CD14-positive monocyte (primary cell): ENCODE measurements around the gene ITGAX. TPM values are rescaled to one million over a fixed set of nuclear protein-coding genes. Genes with fewer than 3 reads are reported as not detected.

Source experiments
- DNase-seq, 3 donors: peaks; one replicate each; pipeline ENCODE4 v3.0.0-alpha.2; 2011 to 2022
- H2AFZ ChIP-seq: 2 replicates; pipeline ENCODE4 v1.6.0; 2012; ENCODE audit warnings: mild to moderate bottlenecking, low read depth, low read length, inconsistent platforms; ENCODE audit not compliant: insufficient read depth, poor library complexity, severe bottlenecking
- H3K27ac ChIP-seq, 2 donors: 1 replicate in 1 of 2; 2 replicates in 1 of 2; pipeline ENCODE4 v1.5.1; 2012 to 2013; ENCODE audit warnings: low read length in 2 of 2, control low read depth in 1 of 2, inconsistent platforms in 1 of 2, low read depth in 1 of 2, mild to moderate bottlenecking in 1 of 2
- H3K27me3 ChIP-seq, 2 donors: one replicate each; pipeline versions ENCODE4 v1.6.0 to v1.6.1; 2011 to 2013; ENCODE audit warnings: low read length in 2 of 2; ENCODE audit not compliant: control insufficient read depth in 2 of 2, insufficient read depth in 2 of 2
- H3K36me3 ChIP-seq, 2 donors: replicated peaks in 1 of 2; 1 replicate in 1 of 2; 2 replicates in 1 of 2; pipeline versions ENCODE4 v1.5.1 to v1.6.1; 2012 to 2013; ENCODE audit warnings: low read length in 2 of 2, control low read depth in 1 of 2, inconsistent platforms in 1 of 2, mild to moderate bottlenecking in 1 of 2; ENCODE audit not compliant: insufficient read depth in 2 of 2, control insufficient read depth in 1 of 2
- H3K4me1 ChIP-seq, 2 donors: 1 replicate in 1 of 2; 2 replicates in 1 of 2; pipeline versions ENCODE4 v1.5.1 to v1.6.1; 2012 to 2013; ENCODE audit warnings: low read length in 2 of 2, control low read depth in 1 of 2, inconsistent platforms in 1 of 2, mild to moderate bottlenecking in 1 of 2, moderate library complexity in 1 of 2; ENCODE audit not compliant: insufficient read depth in 2 of 2, control insufficient read depth in 1 of 2
- H3K4me2 ChIP-seq: replicated peaks from 2 replicates; pipeline ENCODE3; 2012; ENCODE audit warnings: low read length, moderate library complexity, mild to moderate bottlenecking; ENCODE audit not compliant: poor library complexity, severe bottlenecking; ENCODE audit errors: extremely low read depth
- H3K4me3 ChIP-seq, 3 experiments: fragments of 200-600 bp in 1 of 3; sonication (generic) in 1 of 3; replicated peaks in 1 of 3; 1 replicate in 2 of 3; 2 replicates in 1 of 3; pipeline ENCODE4 v1.5.1; 2011 to 2013; ENCODE audit warnings: low read length in 3 of 3, mild to moderate bottlenecking in 3 of 3, control low read depth in 2 of 3, low read depth in 2 of 3, inconsistent platforms in 1 of 3, moderate library complexity in 1 of 3
- H3K79me2 ChIP-seq: 2 replicates; pipeline ENCODE4 v1.6.0; 2012; ENCODE audit warnings: mild to moderate bottlenecking, control low read depth, inconsistent platforms, low read length, moderate library complexity; ENCODE audit not compliant: insufficient read depth
- H3K9ac ChIP-seq: 2 replicates; pipeline ENCODE4 v1.6.0; 2017; ENCODE audit warnings: low read length, mild to moderate bottlenecking; ENCODE audit not compliant: insufficient read depth, poor library complexity, severe bottlenecking
- H3K9me3 ChIP-seq, 2 donors: replicated peaks in 1 of 2; 1 replicate in 1 of 2; 2 replicates in 1 of 2; pipeline versions ENCODE4 v1.5.1 to v1.6.1; 2012 to 2013; ENCODE audit warnings: low read length in 2 of 2, control low read depth in 1 of 2; ENCODE audit not compliant: control insufficient read depth in 1 of 2, insufficient read depth in 1 of 2
- H4K20me1 ChIP-seq: 2 replicates; pipeline ENCODE4 v1.6.0; 2012; ENCODE audit warnings: mild to moderate bottlenecking, low read length, control low read depth, moderate library complexity; ENCODE audit not compliant: insufficient read depth
- H3K27ac Mint-ChIP-seq, 7 donors: one replicate each; pipeline ENCODE4 v1.8.0; 2020; ENCODE audit warnings: mild to moderate bottlenecking in 7 of 7, mixed read lengths in 7 of 7, moderate library complexity in 6 of 7, inconsistent platforms in 2 of 7
- H3K27me3 Mint-ChIP-seq, 3 donors: one replicate each; pipeline ENCODE4 v1.8.0; 2021 to 2022; ENCODE audit warnings: low read depth in 3 of 3, mild to moderate bottlenecking in 3 of 3, mixed read lengths in 3 of 3, moderate library complexity in 3 of 3, inconsistent platforms in 1 of 3
- H3K36me3 Mint-ChIP-seq, 2 donors: one replicate each; pipeline ENCODE4 v1.8.0; 2020; ENCODE audit warnings: mixed read lengths in 2 of 2, inconsistent platforms in 1 of 2, mild to moderate bottlenecking in 1 of 2
- H3K4me1 Mint-ChIP-seq: one replicate; pipeline ENCODE4 v1.8.0; 2020; ENCODE audit warnings: mild to moderate bottlenecking, mixed read lengths
- H3K4me3 Mint-ChIP-seq, 2 donors: one replicate each; pipeline ENCODE4 v1.8.0; 2020; ENCODE audit warnings: mild to moderate bottlenecking in 2 of 2, mixed read lengths in 2 of 2, moderate library complexity in 1 of 2
- H3K9me3 Mint-ChIP-seq, 7 donors: one replicate each; pipeline ENCODE4 v1.8.0; 2020 to 2022; ENCODE audit warnings: mixed read lengths in 7 of 7, mild to moderate bottlenecking in 6 of 7, moderate library complexity in 6 of 7, inconsistent platforms in 2 of 7
- WGBS: methylation state at CpG from one replicate; pipeline ENCODE4 v1.1.5; 2013; ENCODE audit warnings: missing lambda C conversion rate; ENCODE audit not compliant: insufficient coverage; 5-methylcytosine and 5-hydroxymethylcytosine counted together
- intact Hi-C, 2 donors: fragments of 100-400 bp; cut with micrococcal nuclease; formaldehyde crosslinking; loops; one replicate each; pipeline versions ENCODE4 v1.15.0 to v1.15.1; 2023
- polyA plus RNA-seq, 3 donors: library from polyadenylated mRNA; depleted of rRNA in 1 of 3; unstranded in 2 of 3; stranded (reverse) in 1 of 3; fragments of 300-500 nt in 2 of 3; fragments of >200 nt in 1 of 3; fragmentation: Illumina TruSeq in 2 of 3; gene quantifications; 1 replicate in 2 of 3; 2 replicates in 1 of 3; pipeline ENCODE4 v1.2.3, GENCODE V29; 2012 to 2021
- TF ChIP-seq, protein P1 (sequence below): fragments of 200-600 bp; IDR thresholded peaks from one replicate; pipeline ENCODE4 v1.8.0; 2022; ENCODE audit warnings: antibody characterized with exemption, mild to moderate bottlenecking

The ITGAX gene
- polyA plus RNA-seq, 3 donors = 40.7 to 710 (median 71.3) TPM

GRCh38 chr16:31417916-31418315 lies 62.9 kb downstream of the ITGAX start:
- no peak overlapping the region for H3K4me3 ChIP-seq
- H3K4me2 ChIP-seq = no peak overlapping the region
- no peak overlapping the region for H3K9ac ChIP-seq
- Mint-ChIP-seq H3K4me1 (peaks cover 3% of the 10 kb centered on the region), H3K27ac (no peak overlapping the region), H3K4me3 (no peak overlapping the region), H3K27me3 (peaks cover 5 to 10% (median 9%) of the 10 kb centered on the region in 3 donors), H3K9me3 (peaks cover 0 to 5% (median 0%) of the 10 kb centered on the region in 7 donors), H3K36me3 (no peaks in the 10 kb centered on the region)
- no peak for DNase-seq
- intact Hi-C loops = no loop called here
- no peak overlapping the region for H2AFZ ChIP-seq
- no peaks in the 10 kb centered on the region for H3K79me2 ChIP-seq
- H3K27ac ChIP-seq = no peak overlapping the region
- H4K20me1 ChIP-seq = no peaks in the 10 kb centered on the region
- no peaks in the 10 kb centered on the region for H3K9me3 ChIP-seq
- no peaks in the 10 kb centered on the region for H3K27me3 ChIP-seq
- H3K36me3 ChIP-seq = no peaks in the 10 kb centered on the region
- WGBS = 100% methylated on average over 5 of the region's 5 CpGs
- TF ChIP-seq, protein P1, sequence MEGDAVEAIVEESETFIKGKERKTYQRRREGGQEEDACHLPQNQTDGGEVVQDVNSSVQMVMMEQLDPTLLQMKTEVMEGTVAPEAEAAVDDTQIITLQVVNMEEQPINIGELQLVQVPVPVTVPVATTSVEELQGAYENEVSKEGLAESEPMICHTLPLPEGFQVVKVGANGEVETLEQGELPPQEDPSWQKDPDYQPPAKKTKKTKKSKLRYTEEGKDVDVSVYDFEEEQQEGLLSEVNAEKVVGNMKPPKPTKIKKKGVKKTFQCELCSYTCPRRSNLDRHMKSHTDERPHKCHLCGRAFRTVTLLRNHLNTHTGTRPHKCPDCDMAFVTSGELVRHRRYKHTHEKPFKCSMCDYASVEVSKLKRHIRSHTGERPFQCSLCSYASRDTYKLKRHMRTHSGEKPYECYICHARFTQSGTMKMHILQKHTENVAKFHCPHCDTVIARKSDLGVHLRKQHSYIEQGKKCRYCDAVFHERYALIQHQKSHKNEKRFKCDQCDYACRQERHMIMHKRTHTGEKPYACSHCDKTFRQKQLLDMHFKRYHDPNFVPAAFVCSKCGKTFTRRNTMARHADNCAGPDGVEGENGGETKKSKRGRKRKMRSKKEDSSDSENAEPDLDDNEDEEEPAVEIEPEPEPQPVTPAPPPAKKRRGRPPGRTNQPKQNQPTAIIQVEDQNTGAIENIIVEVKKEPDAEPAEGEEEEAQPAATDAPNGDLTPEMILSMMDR = no peak
- no peaks in the 10 kb centered on the region for H3K4me1 ChIP-seq

DNA sequence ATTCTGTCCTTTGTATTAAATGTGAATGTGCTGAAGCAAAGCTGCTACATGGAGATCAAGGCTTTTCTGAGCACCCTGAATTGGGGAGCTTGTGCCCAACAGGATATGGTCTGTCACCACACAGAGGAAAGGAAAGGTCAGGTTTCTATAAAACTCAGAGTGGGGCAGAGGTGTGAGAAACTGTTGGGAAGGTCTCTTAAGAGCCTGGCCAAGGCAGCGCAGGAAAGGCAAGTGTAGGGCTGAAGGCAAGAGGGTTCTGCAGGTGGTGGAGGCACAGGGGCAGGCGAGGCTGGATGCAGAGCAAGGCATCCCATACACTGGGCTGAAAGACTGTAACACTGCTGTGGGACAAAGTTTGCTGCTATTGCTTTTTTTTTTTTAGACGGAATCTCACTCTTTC lies 65.1 kb downstream of the ITGAX start:
- no peak overlapping the region for H3K9ac ChIP-seq
- WGBS = 100% methylated on average over 3 of the region's 3 CpGs
- no peaks in the 10 kb centered on the region for H3K79me2 ChIP-seq
- H3K9me3 Mint-ChIP-seq = peaks cover 0 to 5% (median 0%) of the 10 kb centered on the region in 7 donors
- no peak overlapping the region for H3K4me3 ChIP-seq
- no peaks in the 10 kb centered on the region for H3K36me3 ChIP-seq
- no peak for DNase-seq
- TF ChIP-seq, protein P1 = no peak
- H3K27ac Mint-ChIP-seq = no peak overlapping the region
- no peak overlapping the region for H3K27ac ChIP-seq
- H3K9me3 ChIP-seq = no peaks in the 10 kb centered on the region
- H3K36me3 Mint-ChIP-seq = no peaks in the 10 kb centered on the region
- H3K4me2 ChIP-seq = no peak overlapping the region
- H3K27me3 Mint-ChIP-seq = peaks cover 5 to 15% (median 8%) of the 10 kb centered on the region in 3 donors
- no peak overlapping the region for H2AFZ ChIP-seq
- intact Hi-C loops = no loop called here
- H3K27me3 ChIP-seq = no peaks in the 10 kb centered on the region
- no peaks in the 10 kb centered on the region for H4K20me1 ChIP-seq
- H3K4me1 ChIP-seq = no peaks in the 10 kb centered on the region
- H3K4me3 Mint-ChIP-seq = peak overlapping the region in 1 of 2 donors; percentile 48
- peaks cover 3% of the 10 kb centered on the region for H3K4me1 Mint-ChIP-seq
